Endothelial cell of umbilical vein (primary cell): ENCODE results near the gene STYK1. TPM values are rescaled to one million over a fixed set of nuclear protein-coding genes. Genes with fewer than 3 reads are reported as not detected.

Experiments
- BruUV-seq: library from RNA; stranded (reverse); fragments of 400-500 nt; replicated peaks from 2 replicates; lab custom pipeline; 2021; lab: Mats Ljungman, UMichigan
- CTCF ChIA-PET: fragments of 300-600, 350-600 bp; sonication (Branson Sonifier 250); formaldehyde crosslinking; loops from one replicate; lab custom pipeline; 2021; ENCODE audit warnings: antibody characterized with exemption, inconsistent platforms; lab: Charles Lee
- POLR2A ChIA-PET: fragments of 300-600, 350-600 bp; sonication (Branson Sonifier 250); formaldehyde crosslinking; loops from one replicate; lab custom pipeline; 2021; ENCODE audit warnings: antibody characterized with exemption, inconsistent platforms; lab: Charles Lee
- DNase-seq: peaks from one replicate; pipeline ENCODE4 v3.0.0-alpha.2; 2011; ENCODE audit warnings: low read depth, low spot score
- FAIRE-seq: peaks from 2 replicates; lab custom pipeline; 2011; peaks lifted over from hg19 to GRCh38; lab: Jason Lieb, UNC
- H2AFZ ChIP-seq: 2 replicates; pipeline ENCODE4 v1.6.0; 2012; ENCODE audit warnings: low read depth, low read length, control low read depth, inconsistent platforms
- H3K27ac ChIP-seq: 2 replicates; pipeline ENCODE4 v1.5.1; 2011; ENCODE audit warnings: low read depth, mild to moderate bottlenecking, control low read depth, low read length, moderate library complexity; ENCODE audit not compliant: insufficient read depth
- H3K27me3 ChIP-seq, 2 experiments: 2 replicates each; pipeline versions ENCODE4 v1.6.0 to v1.6.1; 2011; ENCODE audit warnings: low read length in 2 of 2, mixed read lengths in 1 of 2; ENCODE audit not compliant: control insufficient read depth in 2 of 2, insufficient read depth in 2 of 2
- H3K36me3 ChIP-seq, 2 experiments: 2 replicates in 1 of 2; 3 replicates in 1 of 2; pipeline ENCODE4 v1.5.1; 2011; ENCODE audit warnings: low read length in 2 of 2, mild to moderate bottlenecking in 1 of 2, moderate library complexity in 1 of 2; ENCODE audit not compliant: control insufficient read depth in 2 of 2, insufficient read depth in 2 of 2; ENCODE audit errors: extremely low read depth in 1 of 2
- H3K4me1 ChIP-seq: 3 replicates; pipeline ENCODE4 v1.5.1; 2011; ENCODE audit warnings: mild to moderate bottlenecking, low read length; ENCODE audit not compliant: control insufficient read depth, insufficient read depth; ENCODE audit errors: extremely low read depth
- H3K4me2 ChIP-seq: 2 replicates; pipeline ENCODE4 v1.6.1; 2011; ENCODE audit warnings: low read length, control low read depth, mixed read lengths; ENCODE audit not compliant: insufficient read depth
- H3K4me3 ChIP-seq, 3 experiments: fragments of 200-600 bp in 1 of 3; sonication (generic), shearing (Covaris generic) in 1 of 3; replicated peaks in 1 of 3; 2 replicates each; pipeline ENCODE4 v1.5.1; 2011 to 2016; ENCODE audit warnings: control low read depth in 3 of 3, low read length in 3 of 3, mild to moderate bottlenecking in 2 of 3, inconsistent platforms in 1 of 3, low read depth in 1 of 3, moderate library complexity in 1 of 3; ENCODE audit not compliant: insufficient read depth in 1 of 3
- H3K79me2 ChIP-seq: 2 replicates; pipeline ENCODE4 v1.6.0; 2012; ENCODE audit warnings: low read length, inconsistent platforms; ENCODE audit not compliant: control insufficient read depth, insufficient read depth
- H3K9ac ChIP-seq: replicated peaks from 2 replicates; pipeline ENCODE3; 2011; ENCODE audit warnings: low read length, control low read depth; ENCODE audit not compliant: insufficient read depth; ENCODE audit errors: extremely low read depth
- H3K9me1 ChIP-seq: replicated peaks from 3 replicates; pipeline ENCODE4 v1.6.0; 2011; ENCODE audit warnings: mild to moderate bottlenecking, low read length; ENCODE audit not compliant: control insufficient read depth, insufficient read depth; ENCODE audit errors: extremely low read depth
- H3K9me3 ChIP-seq: replicated peaks from 2 replicates; pipeline ENCODE4 v1.5.1; 2012; ENCODE audit warnings: low read length, inconsistent platforms; ENCODE audit not compliant: control insufficient read depth, insufficient read depth
- H4K20me1 ChIP-seq: replicated peaks from 2 replicates; pipeline ENCODE3; 2011; ENCODE audit warnings: mild to moderate bottlenecking, low read length; ENCODE audit not compliant: control insufficient read depth, insufficient read depth; ENCODE audit errors: extremely low read depth
- EZH2 ChIP-seq: IDR thresholded peaks from 2 replicates; pipeline ENCODE4 v1.6.1; 2012; ENCODE audit warnings: borderline replicate concordance, low read depth, mild to moderate bottlenecking, moderate library complexity, low read length, inconsistent platforms; ENCODE audit not compliant: severe bottlenecking
- FOS ChIP-seq: IDR thresholded peaks from 2 replicates; pipeline ENCODE4 v1.6.1; 2011; ENCODE audit warnings: mild to moderate bottlenecking, low read length, moderate library complexity, borderline replicate concordance; ENCODE audit not compliant: insufficient read depth
- GATA2 ChIP-seq: IDR thresholded peaks from 2 replicates; pipeline ENCODE4 v1.7.0; 2011; ENCODE audit warnings: low read depth, mild to moderate bottlenecking, moderate library complexity, mixed read lengths, low read length; ENCODE audit not compliant: insufficient read length, insufficient read depth
- JUN ChIP-seq: IDR thresholded peaks from 2 replicates; pipeline ENCODE4 v1.6.1; 2011; ENCODE audit warnings: borderline replicate concordance, low read depth; ENCODE audit not compliant: insufficient read length, insufficient read depth
- MYC ChIP-seq: IDR thresholded peaks from one replicate; pipeline ENCODE4 v1.6.1; 2011; ENCODE audit warnings: mild to moderate bottlenecking, low read depth, low read length
- POLR2A ChIP-seq: IDR thresholded peaks from 2 replicates; pipeline ENCODE4 v1.6.1; 2012; ENCODE audit warnings: low read depth, mild to moderate bottlenecking, control low read depth, low read length
- POLR2AphosphoS5 ChIP-seq: IDR thresholded peaks from 2 replicates; pipeline ENCODE4 v1.6.1; 2012; ENCODE audit warnings: low read depth, mild to moderate bottlenecking, control low read depth, low read length, moderate library complexity; ENCODE audit not compliant: insufficient read depth
- dilution Hi-C: fragments of 300-500 bp; cut with MboI; formaldehyde crosslinking; loops from one replicate; pipeline ENCODE4 v1.15.0; 2019; ENCODE audit warnings: low sequenced_read_pairs; ENCODE audit not compliant: extremely low pct_ligation_motif_present
- intact Hi-C: fragments of 100-400 bp; cut with micrococcal nuclease; formaldehyde crosslinking; loops from one replicate; pipeline ENCODE4 v1.10.0; 2022
- polyA plus RNA-seq, 4 experiments: library from polyadenylated mRNA; depleted of rRNA in 3 of 4; stranded (reverse) in 3 of 4; unstranded in 1 of 4; fragments of >200 nt; gene quantifications; 2 replicates each; pipeline versions ENCODE4 v1.2.1 to v1.2.3, GENCODE V29; 2011 to 2012; ENCODE audit warnings: missing spikeins in 1 of 4
- total RNA-seq: library from RNA; stranded (reverse); gene quantifications from 2 replicates; pipeline ENCODE4 v1.2.3, GENCODE V29; 2021
- TF ChIP-seq, protein P1 (sequence below), 2 donors: IDR thresholded peaks; 1 replicate in 1 of 2; 2 replicates in 1 of 2; pipeline ENCODE4 v1.5.1; 2011; ENCODE audit warnings: low read length in 2 of 2, mild to moderate bottlenecking in 2 of 2, moderate library complexity in 2 of 2, control low read depth in 1 of 2, inconsistent platforms in 1 of 2, low read depth in 1 of 2; ENCODE audit not compliant: insufficient read depth in 1 of 2; ENCODE audit errors: extremely low read depth in 1 of 2
- TF ChIP-seq, protein P2 (sequence below): IDR thresholded peaks from 2 replicates; pipeline ENCODE4 v1.6.1; 2011; ENCODE audit not compliant: insufficient read depth, insufficient read length

The STYK1 gene
- total and polyA plus RNA-seq, 2 donors (not counting 3 experiments of a cell fraction or from before 2014, with no cell fraction given): 7.7 to 15.2 TPM

DNA sequence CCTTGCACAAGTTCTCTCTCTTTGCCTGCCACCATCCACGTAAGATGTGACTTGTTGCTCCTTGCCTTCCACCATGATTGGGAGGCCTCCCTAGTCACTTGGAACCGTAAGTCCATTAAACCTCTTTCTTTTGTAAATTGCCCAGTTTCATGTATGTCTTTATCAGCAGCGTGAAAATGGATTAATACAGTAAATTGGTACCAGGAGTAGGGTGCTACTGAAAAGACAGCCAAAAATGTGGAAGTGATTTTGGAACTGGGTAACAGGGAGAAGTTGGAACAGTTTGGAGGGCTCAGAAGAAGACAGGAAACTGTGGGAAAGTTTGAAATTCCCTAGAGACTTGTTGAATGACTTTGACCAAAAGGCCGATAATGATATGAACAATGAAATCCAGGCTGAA, 27.9 kb downstream of the STYK1 start:
- no peak for DNase-seq
- CTCF ChIA-PET: no interaction called here
- Histone ChIP-seq H3K4me3 (no peak overlapping the region), H3K27me3 (no peaks in the 10 kb centered on the region), H3K4me1 (peaks cover 30% of the 10 kb centered on the region), H3K9me1 (no peaks in the 10 kb centered on the region), H2AFZ (no peak overlapping the region), H3K9ac (no peak overlapping the region), H3K36me3 (no peaks in the 10 kb centered on the region), H3K9me3 (peaks cover 4% of the 10 kb centered on the region), H4K20me1 (no peaks in the 10 kb centered on the region), H3K4me2 (no peak overlapping the region), H3K79me2 (peaks cover 27% of the 10 kb centered on the region), H3K27ac (no peak overlapping the region)
- FAIRE-seq: no peak
- POLR2A ChIA-PET: no interaction called here
- BruUV-seq: no TSS peak
- intact Hi-C loops: loop anchor here (10.0 kb wide), 1 partner anchor 611 kb away; the partner anchor contains the start of gene CLEC9A
- dilution Hi-C loops: no loop called here
- no peak for TF ChIP-seq POLR2AphosphoS5
- TF ChIP-seq JUN: no peak
- TF ChIP-seq POLR2A: no peak
- TF ChIP-seq EZH2: no peak
- no peak for TF ChIP-seq MYC
- TF ChIP-seq FOS: no peak
- TF ChIP-seq, protein P1, sequence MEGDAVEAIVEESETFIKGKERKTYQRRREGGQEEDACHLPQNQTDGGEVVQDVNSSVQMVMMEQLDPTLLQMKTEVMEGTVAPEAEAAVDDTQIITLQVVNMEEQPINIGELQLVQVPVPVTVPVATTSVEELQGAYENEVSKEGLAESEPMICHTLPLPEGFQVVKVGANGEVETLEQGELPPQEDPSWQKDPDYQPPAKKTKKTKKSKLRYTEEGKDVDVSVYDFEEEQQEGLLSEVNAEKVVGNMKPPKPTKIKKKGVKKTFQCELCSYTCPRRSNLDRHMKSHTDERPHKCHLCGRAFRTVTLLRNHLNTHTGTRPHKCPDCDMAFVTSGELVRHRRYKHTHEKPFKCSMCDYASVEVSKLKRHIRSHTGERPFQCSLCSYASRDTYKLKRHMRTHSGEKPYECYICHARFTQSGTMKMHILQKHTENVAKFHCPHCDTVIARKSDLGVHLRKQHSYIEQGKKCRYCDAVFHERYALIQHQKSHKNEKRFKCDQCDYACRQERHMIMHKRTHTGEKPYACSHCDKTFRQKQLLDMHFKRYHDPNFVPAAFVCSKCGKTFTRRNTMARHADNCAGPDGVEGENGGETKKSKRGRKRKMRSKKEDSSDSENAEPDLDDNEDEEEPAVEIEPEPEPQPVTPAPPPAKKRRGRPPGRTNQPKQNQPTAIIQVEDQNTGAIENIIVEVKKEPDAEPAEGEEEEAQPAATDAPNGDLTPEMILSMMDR (IDR thresholded peaks at IDR 0.05; ENCODE audit: extremely low read depth in 1 of 2, insufficient read depth in 1 of 2, low read depth in 1 of 2, low read length in 2 of 2): no peak
- TF ChIP-seq, protein P2, sequence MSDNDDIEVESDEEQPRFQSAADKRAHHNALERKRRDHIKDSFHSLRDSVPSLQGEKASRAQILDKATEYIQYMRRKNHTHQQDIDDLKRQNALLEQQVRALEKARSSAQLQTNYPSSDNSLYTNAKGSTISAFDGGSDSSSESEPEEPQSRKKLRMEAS: no peak
- no peak for TF ChIP-seq GATA2
